Dermis blood vessel endothelial cell (primary cell): ENCODE data around the gene COL17A1. TPM values are rescaled to one million over a fixed set of nuclear protein-coding genes. Genes with fewer than 3 reads are reported as not detected.
A peak's percentile ranks its signal among the peaks of the same experiment; 100 is the strongest.

ENCODE experiments used
- DNase-seq: peaks from one replicate; pipeline ENCODE4 v3.0.0; 2010
- total RNA-seq: library from RNA; depleted of rRNA; stranded (reverse); fragments of >200 nt; gene quantifications from 2 replicates; pipeline ENCODE4 v1.2.3, GENCODE V29; 2014

The COL17A1 gene
- total RNA-seq, 1 donor from 2014 or later: 0.34 TPM

- no peak for DNase-seq
These were observed 53.4 kb downstream of the COL17A1 start for GRCh38 chr10:104032144-104032775.

GRCh38 chr10:104031631-104032030 is 54.0 kb downstream of the COL17A1 start:
- DNase-seq: no peak

DNA sequence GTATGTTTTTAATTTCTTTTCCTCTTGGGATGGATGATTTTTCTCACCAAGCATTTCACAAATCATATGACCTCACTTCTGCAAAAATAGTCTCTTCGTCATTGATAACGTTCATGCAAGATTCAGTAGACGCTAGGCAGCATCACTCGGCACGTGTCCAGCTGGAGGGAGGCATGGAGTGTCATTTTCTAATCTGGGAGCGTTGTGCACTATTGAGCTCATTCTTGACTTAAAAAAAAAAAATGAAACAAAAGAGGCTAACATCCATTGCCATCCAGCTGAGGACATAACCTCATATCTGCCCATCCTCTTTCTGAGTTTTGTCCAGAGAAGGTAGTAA is 56.2 kb downstream of the COL17A1 start:
- no peak for DNase-seq

DNA sequence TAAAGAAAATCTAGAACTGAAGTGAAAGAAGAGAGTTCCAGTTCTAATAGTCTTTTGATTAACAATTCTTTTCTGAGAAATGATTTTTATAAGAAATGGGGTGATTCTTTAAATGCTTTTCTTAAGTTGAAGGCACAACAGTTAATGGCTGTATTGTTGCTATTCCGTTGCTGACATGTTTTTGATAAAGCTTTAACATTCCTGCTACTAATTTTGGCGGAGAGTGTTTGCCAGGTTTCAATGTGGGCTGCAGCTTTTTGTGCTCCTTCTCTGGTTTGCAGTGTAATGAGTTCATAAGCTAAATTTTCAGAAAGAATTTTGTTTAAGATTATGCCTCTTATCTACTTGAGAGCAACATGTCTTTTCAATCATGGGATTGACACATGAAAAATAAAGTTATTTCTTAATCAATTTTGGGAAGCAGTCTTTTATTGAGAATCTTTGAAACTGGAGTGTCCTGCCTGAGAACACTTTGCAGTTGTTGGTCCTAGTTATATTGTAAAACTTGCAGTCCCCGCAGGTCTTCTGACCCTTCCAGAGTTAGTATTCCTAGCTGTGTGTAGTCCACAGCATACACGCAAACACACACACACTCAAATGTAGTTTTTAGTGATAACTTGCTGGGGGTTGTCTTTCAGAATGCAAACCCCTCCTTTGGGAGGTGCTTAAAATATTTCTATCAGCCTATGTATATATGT is 56.7 kb downstream of the COL17A1 start:
- no peak for DNase-seq

DNA sequence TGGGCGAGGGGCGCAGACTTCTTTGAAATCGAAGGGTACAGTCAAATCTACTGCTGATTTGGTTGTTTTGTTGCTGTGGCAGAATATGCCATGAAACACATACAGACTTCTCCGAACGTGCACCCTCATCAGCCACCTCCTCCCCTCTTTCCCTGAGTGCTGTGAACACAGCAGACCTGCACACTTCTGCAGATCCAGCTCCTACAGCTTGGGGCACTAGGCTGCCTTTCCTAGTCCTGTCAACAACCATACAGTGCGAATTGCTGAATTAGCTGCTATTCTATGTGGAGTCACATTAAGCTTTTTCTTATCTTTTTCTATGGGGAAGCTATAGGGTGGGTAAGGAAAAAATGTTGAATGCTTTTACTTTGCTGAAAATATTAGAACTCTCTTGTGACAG is 57.5 kb downstream of the COL17A1 start:
- DNase-seq: peak; percentile 35

GRCh38 chr10:104026762-104027161 is 58.9 kb downstream of the COL17A1 start:
- no peak for DNase-seq

DNA sequence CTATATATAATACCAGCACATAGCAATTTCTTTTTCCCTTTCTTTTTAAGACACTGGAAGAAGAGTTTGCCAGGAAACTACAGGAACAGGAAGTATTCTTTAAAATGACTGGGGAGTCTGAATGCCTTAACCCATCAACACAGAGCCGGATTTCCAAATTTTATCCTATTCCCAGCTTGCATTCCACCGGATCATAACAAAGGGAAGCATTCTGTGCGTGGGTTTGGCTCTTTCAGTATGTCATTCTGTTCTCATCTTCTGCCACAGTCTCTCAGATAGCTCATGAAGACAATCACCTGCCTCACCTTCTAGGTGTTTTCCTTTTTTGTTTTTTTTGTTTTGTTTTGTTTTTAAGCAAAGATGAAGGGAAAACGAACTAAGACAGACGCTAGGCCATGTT is 60.2 kb downstream of the COL17A1 start:
- no peak for DNase-seq

DNA sequence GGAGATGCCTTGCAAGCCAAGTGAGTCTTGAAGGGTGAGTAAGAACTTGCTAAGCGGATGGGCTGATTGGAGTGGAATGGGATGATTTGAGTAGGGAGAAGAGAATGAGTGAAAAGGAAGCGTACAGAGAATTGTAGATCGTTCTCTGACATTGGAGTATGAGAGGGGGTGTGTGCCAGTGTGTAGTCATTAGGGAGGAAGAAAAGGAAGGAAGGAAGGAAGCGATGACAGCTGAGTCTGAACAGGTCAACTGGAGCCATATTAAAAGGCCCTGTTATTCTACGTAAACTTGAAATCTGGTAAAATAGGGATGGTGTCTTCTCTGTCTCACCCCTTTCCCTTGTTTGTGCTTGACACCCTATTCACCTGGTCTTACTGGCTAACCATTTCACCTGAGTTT is 63.7 kb downstream of the COL17A1 start:
- DNase-seq: peak; percentile 43

- peak; percentile 46 for DNase-seq
These were observed 64.4 kb downstream of the COL17A1 start for GRCh38 chr10:104021246-104021645.

- no peak for DNase-seq
These were observed 65.7 kb downstream of the COL17A1 start for GRCh38 chr10:104020020-104020419.

DNA sequence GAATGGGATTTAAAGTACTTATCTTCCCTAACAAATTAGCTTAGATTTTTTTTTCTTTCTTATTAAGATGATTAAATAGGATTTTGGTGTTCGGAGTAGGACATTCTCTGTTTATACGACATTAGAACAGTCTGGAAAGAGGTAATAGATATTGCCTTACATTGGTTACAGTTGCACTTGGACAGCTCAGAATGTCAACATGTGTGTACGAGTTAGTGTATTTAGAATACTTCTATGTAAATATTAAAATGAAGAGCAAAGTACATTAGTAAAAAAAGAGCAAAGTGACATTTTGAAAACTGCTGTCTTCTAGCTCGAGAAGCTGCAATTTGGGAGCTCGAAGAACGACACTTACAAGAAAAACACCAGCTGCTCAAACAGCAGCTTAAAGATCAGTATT is 67.2 kb downstream of the COL17A1 start:
- DNase-seq: no peak

DNA sequence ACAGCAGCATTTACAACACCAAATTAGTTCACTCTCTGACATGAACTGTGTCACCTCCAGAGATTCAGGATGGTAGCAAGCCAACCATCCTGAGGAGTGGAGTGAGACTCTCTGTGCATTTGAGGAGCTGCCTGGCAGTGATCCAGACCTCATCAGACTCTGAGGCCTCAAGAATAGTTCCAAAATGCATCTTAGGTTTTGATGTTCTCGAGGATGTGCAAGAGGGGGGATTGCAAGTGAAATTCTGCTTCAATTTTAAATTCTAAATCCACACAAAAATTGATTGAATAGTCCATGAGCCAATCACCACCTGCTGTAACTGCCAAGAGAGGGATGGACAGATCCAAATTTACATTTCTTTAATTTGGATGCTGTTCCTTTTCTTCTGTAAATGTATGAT is 69.0 kb downstream of the COL17A1 start:
- no peak for DNase-seq

DNA sequence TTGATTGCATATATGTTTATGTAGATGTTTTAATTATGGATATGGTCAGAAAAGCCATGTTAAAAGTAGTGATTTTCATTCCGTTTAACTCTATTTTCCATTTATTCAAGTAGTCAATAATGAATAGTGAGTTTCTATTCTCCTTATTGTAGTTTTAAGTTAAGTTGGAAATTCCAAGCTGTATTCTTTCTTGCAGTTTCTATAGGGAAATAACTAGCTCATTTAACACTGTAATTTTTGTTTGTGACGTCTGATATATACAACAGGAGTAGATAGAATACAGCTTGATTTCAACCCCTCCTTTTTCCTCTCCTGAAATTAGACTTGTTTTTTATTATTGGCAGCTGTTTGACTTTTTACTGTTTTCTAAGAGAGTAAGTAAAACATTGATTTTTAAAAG is 71.5 kb downstream of the COL17A1 start:
- no peak for DNase-seq

GRCh38 chr10:104013489-104013888 is 72.2 kb downstream of the COL17A1 start:
- DNase-seq: no peak

DNA sequence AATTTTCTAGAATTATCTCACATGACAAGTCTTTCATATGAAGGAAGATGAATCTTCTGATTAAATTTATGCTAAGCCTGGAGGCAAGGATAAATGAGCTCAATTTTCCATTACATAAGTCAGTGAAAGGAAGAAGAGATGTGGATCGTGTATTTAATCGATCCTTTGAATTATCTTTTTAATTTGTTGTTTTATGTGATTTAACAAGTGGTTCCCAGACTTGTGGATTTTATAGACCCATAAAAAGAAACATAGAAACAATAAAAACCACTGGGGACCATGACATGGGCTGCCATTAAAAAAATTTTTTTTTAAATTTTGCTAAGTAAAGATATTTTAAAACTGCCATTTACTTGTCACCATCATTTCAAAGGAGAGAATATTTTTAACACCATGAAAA is 73.8 kb downstream of the COL17A1 start:
- no peak for DNase-seq

GRCh38 chr10:104005172-104005863 is 80.4 kb downstream of the COL17A1 start:
- DNase-seq: no peak

GRCh38 chr10:104002911-104003310 is 82.8 kb downstream of the COL17A1 start:
- no peak for DNase-seq

GRCh38 chr10:103998805-103999204 is 86.9 kb downstream of the COL17A1 start:
- DNase-seq: no peak

- no peak for DNase-seq
These were observed 90.5 kb downstream of the COL17A1 start for GRCh38 chr10:103995134-103995533.

DNA sequence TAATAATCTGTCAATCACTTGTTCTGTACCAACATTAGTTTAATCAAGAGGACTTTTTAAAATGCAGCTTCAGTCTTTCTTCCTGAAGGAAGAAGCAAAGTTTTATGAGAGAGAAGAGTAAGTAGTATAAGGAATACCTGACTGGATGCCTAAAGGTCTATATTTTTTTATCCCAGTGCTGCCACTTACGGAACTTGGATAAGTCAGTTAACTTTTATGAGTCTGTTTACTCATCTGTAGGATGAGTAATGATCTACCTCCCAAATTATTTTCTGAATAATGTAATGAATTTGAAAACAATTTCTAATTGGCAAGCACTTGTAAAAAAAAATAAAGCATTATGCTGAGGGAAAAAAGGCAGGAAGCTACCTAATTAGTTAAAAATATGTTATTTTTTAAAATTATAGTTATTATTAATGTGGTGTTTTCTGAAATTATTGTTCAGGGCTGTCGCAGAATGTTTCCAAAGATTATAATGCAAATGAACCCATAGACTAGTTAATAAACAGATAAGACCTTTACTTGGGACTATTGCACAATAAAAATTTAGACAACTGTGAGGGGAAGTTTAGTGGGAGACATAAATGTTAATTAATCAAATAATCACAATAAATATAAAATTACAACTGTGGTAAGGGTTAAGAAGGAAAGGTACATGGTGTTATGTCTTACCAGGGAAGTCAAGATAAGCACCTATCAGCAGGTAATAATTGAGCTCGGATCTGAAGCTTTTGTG is 94.1 kb downstream of the COL17A1 start:
- no peak for DNase-seq

- no peak for DNase-seq
These were observed 95.1 kb downstream of the COL17A1 start for GRCh38 chr10:103990531-103990930.

- DNase-seq: no peak
These were observed 95.6 kb downstream of the COL17A1 start for GRCh38 chr10:103990121-103990520.

- no peak for DNase-seq
These were observed 99.3 kb downstream of the COL17A1 start for GRCh38 chr10:103986360-103986759.
